Choroid plexus epithelial cell (primary cell): ENCODE data around the gene SEPTIN1.

Experiments
- DNase-seq: peaks from one replicate; pipeline ENCODE4 v3.0.0-alpha.2; 2010; ENCODE audit warnings: low read depth
- H3K4me3 ChIP-seq: 2 replicates; pipeline ENCODE4 v1.5.1; 2011; ENCODE audit warnings: low read depth, mild to moderate bottlenecking, control low read depth, low read length, moderate library complexity
- CTCF ChIP-seq: conservative IDR thresholded peaks from 2 replicates; pipeline ENCODE4 v1.5.1; 2011; ENCODE audit warnings: low read depth, mild to moderate bottlenecking, control low read depth, inconsistent platforms, low read length, moderate library complexity

SEPTIN1 gene

GRCh38 chr16:30418350-30419181, 36.2 kb upstream of the SEPTIN1 start:
- TF ChIP-seq CTCF, result no peak
- H3K4me3 ChIP-seq, result peak overlapping the region; percentile 72

DNA sequence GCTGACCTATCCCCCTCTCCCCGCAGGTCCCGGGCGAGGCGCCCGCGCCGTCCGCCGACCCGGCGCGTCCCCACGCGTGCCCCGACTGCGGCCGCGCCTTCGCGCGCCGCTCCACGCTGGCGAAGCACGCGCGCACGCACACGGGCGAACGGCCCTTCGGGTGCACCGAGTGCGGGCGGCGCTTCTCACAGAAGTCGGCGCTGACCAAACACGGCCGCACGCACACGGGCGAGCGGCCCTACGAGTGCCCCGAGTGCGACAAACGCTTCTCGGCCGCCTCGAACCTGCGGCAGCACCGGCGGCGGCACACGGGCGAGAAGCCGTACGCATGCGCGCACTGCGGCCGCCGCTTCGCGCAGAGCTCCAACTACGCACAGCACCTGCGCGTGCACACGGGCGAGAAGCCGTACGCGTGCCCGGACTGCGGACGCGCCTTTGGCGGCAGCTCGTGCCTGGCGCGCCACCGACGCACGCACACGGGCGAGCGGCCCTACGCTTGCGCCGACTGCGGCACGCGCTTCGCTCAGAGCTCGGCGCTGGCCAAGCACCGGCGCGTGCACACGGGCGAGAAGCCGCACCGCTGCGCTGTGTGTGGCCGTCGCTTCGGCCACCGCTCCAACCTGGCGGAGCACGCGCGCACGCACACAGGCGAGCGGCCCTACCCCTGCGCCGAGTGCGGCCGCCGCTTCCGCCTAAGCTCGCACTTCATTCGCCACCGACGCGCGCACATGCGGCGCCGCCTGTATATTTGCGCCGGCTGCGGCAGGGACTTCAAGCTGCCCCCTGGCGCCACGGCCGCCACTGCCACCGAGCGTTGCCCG, 35.4 kb upstream of the SEPTIN1 start:
- peak overlapping the region; percentile 72 for H3K4me3 ChIP-seq
- DNase-seq, result peak; percentile 96
- peak; percentile 12 for TF ChIP-seq CTCF

More at GRCh38 chr16:30418350-30419181, 36.2 kb upstream of the SEPTIN1 start:
- no peak for DNase-seq

DNA sequence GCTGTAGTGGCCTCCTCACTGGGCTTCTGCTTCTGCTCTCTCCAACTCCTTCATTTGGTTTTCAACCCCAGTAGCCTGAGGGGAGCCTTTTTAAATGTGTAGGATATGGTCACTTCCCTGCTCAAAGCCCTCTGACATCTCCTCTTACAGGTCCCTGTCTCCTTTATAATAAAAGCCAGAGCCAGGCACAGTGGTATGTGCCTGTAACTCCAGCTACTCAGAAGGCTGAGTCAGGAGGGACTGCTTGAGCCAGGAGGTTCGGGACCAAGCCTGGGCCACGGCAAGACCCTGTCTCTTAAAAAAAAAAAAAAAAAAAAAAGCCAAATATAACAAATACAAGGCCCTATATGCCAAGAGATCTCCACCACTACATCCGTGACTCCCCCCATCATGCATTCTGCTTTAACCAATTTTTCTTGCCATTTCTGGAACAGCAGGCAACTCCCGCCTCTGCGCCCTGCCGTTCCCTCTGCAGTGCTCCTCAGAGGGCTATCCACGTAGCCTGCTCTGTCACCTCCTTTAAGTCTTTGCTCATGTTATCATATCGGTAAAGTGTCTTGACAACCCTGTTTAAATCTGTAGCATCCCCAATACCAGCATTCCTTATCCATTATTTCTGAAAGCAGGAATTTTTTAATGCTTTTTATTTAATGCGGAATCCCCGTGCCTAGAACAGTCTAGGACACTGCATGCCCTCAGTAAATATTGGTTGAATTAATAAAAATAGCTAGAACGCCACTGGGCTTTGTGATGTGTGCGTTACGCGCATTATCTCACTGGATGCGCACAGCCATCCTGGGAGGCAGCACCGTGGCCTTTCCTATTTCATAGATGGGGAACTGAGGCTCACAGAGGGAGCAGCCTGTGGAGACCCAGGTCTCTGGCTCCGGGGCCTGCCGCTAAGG, 34.5 kb upstream of the SEPTIN1 start:
- TF ChIP-seq CTCF, result no peak
- peak overlapping the region; percentile 72 for H3K4me3 ChIP-seq
- peak; percentile 16 for DNase-seq

DNA sequence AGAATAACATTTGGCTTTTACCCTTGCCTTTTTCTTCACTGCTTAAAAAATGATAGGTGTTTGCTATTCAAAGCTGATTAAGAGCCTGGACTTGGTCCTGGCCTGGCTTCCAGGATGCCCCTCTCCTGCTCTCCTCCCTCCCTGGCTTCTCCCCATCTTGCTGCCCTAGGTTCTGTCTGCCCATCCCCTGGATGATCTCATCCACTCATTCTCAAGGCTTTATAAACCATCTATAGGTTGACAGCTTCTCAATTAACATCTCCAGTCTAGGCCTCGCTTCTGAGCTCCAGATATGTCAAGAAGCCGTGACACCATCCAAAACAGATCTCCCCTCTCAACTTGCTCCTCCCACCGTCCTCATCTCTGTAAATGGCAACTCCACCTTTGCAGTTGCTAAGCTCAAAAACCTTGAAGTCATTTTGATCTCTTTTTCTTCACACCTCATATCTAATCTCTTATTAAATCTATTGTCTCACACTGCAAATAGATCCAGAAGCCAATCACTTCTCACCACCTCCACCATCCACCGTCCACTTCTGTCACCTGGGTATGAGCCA, 33.8 kb upstream of the SEPTIN1 start:
- no peak for DNase-seq
- TF ChIP-seq CTCF, result no peak
- H3K4me3 ChIP-seq, result no peak overlapping the region

DNA sequence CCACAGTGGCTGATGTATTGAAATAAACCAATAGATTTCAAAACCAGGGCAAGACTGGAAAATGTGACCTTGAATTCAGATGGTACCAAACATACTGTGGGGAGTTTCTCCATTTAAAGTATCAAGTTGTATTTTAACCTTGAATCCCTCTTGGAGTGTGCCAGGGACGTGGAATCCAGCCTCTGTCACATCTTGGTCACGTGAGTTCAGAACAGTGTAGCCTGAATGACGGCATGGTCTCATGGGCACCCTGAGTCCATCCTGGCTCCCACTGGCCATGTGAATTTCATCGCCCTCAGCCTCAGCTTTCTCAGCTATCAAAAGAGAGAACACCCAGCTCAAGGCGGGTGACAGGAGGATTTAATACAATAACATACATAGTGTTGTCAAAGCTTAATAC, 31.8 kb upstream of the SEPTIN1 start:
- TF ChIP-seq CTCF, result no peak
- no peak overlapping the region for H3K4me3 ChIP-seq
- no peak for DNase-seq

GRCh38 chr16:30413112-30413806, 30.9 kb upstream of the SEPTIN1 start:
- no peak for DNase-seq
- TF ChIP-seq CTCF, result no peak
- no peak overlapping the region for H3K4me3 ChIP-seq
